ENCODE data around the gene TSPYL6. TPM values are rescaled to one million over a fixed set of nuclear protein-coding genes. Genes with fewer than 3 reads are reported as not detected.

The TSPYL6 gene
- total RNA-seq, 4 donors from 2014 or later = not detected

GRCh38 chr2:54212456-54212855 is 43.6 kb downstream of the TSPYL6 start:
- Histone ChIP-seq H3K36me3 (no peaks in the 10 kb centered on the region), H3K4me1 (peaks cover 23% of the 10 kb centered on the region), H3K4me3 (no peak overlapping the region), H3K9me3 (no peaks in the 10 kb centered on the region), H3K27me3 (no peaks in the 10 kb centered on the region), H3K27ac (no peak overlapping the region)
- TF ChIP-seq CTCF (IDR thresholded peaks at IDR 0.05) = no peak
- DNase-seq (ENCODE audit: low spot score in 2 of 2) = no peak
- WGBS = 60% methylated on average over 1 of the region's 1 CpG

GRCh38 chr2:54209379-54209778 is 46.6 kb downstream of the TSPYL6 start:
- TF ChIP-seq POLR2A (IDR thresholded peaks at IDR 0.05) (no peak), CTCF (IDR thresholded peaks at IDR 0.05) (no peak), POLR2AphosphoS5 (IDR thresholded peaks at IDR 0.05) (no peak), EP300 (IDR thresholded peaks at IDR 0.05) (no peak)
- WGBS = 72% methylated on average over 3 of the region's 3 CpGs

DNA sequence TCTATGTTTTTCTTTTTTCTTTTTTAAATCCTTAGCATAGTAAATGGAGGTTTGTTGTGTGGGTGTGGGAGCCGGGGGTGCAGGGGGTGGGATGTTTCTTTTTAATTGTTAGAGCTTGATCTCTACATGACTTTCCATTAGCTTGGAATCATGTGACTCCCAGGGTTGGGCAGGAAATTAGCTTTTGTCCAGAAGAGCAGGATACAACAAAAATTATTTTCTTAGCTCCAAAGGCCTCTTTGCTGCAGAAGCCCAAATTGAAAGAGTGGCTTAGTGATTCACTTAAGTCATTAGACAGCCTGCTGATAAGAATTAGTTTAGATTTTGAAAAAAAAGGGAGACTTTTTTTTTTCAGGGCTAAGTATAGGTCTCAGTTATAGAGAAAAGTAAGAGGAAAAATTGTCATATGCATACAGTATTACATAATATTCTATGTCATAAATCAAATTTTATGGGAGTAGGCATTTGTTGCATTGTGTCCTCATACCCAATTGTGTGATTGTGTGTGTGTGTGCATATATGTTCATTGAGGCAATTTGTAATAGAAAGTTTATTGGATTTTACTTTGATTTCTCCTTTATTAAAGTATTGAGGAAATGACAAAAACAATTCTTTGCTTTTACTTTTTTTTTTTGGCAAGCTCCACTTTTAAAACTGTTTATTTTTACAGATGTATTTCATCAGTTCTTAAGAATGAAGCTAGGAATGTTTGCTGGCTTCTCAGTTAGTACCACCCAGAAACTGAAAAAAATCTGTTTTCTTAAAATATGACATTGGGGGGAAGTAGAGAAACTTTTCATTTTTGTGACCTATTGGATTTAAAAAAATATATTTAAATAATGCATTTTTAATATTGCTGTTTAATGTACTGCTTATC is 47.4 kb downstream of the TSPYL6 start:
- H3K27ac ChIP-seq = peak overlapping the region; percentile 0
- no peaks in the 10 kb centered on the region for H3K9me3 ChIP-seq
- no peaks in the 10 kb centered on the region for H3K36me3 ChIP-seq
- DNase-seq (ENCODE audit: low spot score in 2 of 2) = no peak
- no peak overlapping the region for H3K4me3 ChIP-seq
- peaks cover 26% of the 10 kb centered on the region for H3K4me1 ChIP-seq
- WGBS = 32% methylated on average over 1 of the region's 1 CpG
- TF ChIP-seq EP300 (IDR thresholded peaks at IDR 0.05) (no peak), POLR2A (IDR thresholded peaks at IDR 0.05) (no peak), CTCF (IDR thresholded peaks at IDR 0.05) (no peak), POLR2AphosphoS5 (IDR thresholded peaks at IDR 0.05) (no peak)
- no peaks in the 10 kb centered on the region for H3K27me3 ChIP-seq

More at GRCh38 chr2:54209379-54209778, 46.6 kb downstream of the TSPYL6 start:
- no peaks in the 10 kb centered on the region for H3K9me3 ChIP-seq
- H3K4me1 ChIP-seq = peaks cover 26% of the 10 kb centered on the region
- H3K27ac ChIP-seq = peak overlapping the region; percentile 29
- no peaks in the 10 kb centered on the region for H3K36me3 ChIP-seq
- no peaks in the 10 kb centered on the region for H3K27me3 ChIP-seq
- no peak overlapping the region for H3K4me3 ChIP-seq
- DNase-seq (ENCODE audit: low spot score in 2 of 2) = no peak

DNA sequence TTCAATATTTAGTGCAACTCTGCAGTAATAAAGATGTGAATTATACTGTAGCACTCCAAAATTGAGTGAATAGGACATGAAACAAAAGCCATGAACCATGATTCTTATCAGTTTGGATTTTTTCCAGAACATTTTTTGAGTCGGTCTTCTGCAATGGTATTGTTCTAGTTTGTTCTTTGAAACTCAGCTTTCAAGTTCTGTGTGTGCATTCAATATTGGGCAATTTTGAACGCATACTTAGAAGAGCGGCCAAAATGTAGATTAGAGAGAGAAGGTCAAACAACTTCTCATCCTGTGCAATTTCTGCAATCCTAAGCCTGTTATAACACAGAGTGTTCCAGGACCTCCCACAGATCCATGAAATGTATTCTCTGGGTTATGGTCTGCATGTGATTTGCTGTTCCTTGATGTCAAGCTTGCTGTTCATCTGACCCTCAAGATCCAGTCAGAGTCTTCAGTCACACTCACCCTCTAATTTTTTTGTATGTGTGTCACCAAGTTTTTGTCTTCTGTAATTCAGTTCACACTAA is 48.3 kb downstream of the TSPYL6 start:
- no peaks in the 10 kb centered on the region for H3K9me3 ChIP-seq
- no peak overlapping the region for H3K4me3 ChIP-seq
- peaks cover 26% of the 10 kb centered on the region for H3K4me1 ChIP-seq
- no peak for DNase-seq (ENCODE audit: low spot score in 2 of 2)
- H3K27ac ChIP-seq = no peak overlapping the region
- TF ChIP-seq POLR2AphosphoS5 (IDR thresholded peaks at IDR 0.05) (no peak), POLR2A (IDR thresholded peaks at IDR 0.05) (no peak), EP300 (IDR thresholded peaks at IDR 0.05) (no peak), CTCF (IDR thresholded peaks at IDR 0.05) (no peak)
- WGBS = 53% methylated on average over 3 of the region's 3 CpGs
- no peaks in the 10 kb centered on the region for H3K36me3 ChIP-seq
- no peaks in the 10 kb centered on the region for H3K27me3 ChIP-seq

- Histone ChIP-seq H3K36me3 (no peaks in the 10 kb centered on the region), H3K4me1 (peaks cover 23% of the 10 kb centered on the region), H3K9me3 (no peaks in the 10 kb centered on the region), H3K27ac (no peak overlapping the region), H3K4me3 (no peak overlapping the region), H3K27me3 (no peaks in the 10 kb centered on the region)
- TF ChIP-seq EP300 (IDR thresholded peaks at IDR 0.05) = no peak
- no peak for TF ChIP-seq POLR2A (IDR thresholded peaks at IDR 0.05)
- TF ChIP-seq CTCF (IDR thresholded peaks at IDR 0.05) = peak in 1 of 2 donors; percentile 23
- TF ChIP-seq POLR2AphosphoS5 (IDR thresholded peaks at IDR 0.05) = no peak
- 28% methylated on average over 2 of the region's 2 CpGs for WGBS
- no peak for DNase-seq (ENCODE audit: low spot score in 2 of 2)
Measured at GRCh38 chr2:54206596-54206995, 49.4 kb downstream of the TSPYL6 start.
